Stimulated activated naive CD8-positive, alpha-beta T cell treated with anti-CD3 and anti-CD28 coated beads, Interleukin-15, Interleukin-2, amounts not matched to agents 100 ng/mL and 50 ng/mL, for 24 hours (primary cell): ENCODE results near the gene GPC6.

Experiments
- H3K27ac Mint-ChIP-seq: one replicate; pipeline ENCODE4 v1.8.0; 2021; ENCODE audit warnings: mild to moderate bottlenecking, mixed read lengths
- H3K27me3 Mint-ChIP-seq: one replicate; pipeline ENCODE4 v1.8.0; 2021; ENCODE audit warnings: mixed read lengths
- H3K36me3 Mint-ChIP-seq: one replicate; pipeline ENCODE4 v1.8.0; 2021; ENCODE audit warnings: low read depth, mixed read lengths
- H3K4me1 Mint-ChIP-seq: one replicate; pipeline ENCODE4 v1.8.0; 2021; ENCODE audit warnings: low read depth, mixed read lengths
- H3K4me3 Mint-ChIP-seq: one replicate; pipeline ENCODE4 v1.8.0; 2021; ENCODE audit warnings: mild to moderate bottlenecking, mixed read lengths
- H3K9me3 Mint-ChIP-seq: one replicate; pipeline ENCODE4 v1.8.0; 2021; ENCODE audit warnings: mixed read lengths

Gene GPC6

DNA sequence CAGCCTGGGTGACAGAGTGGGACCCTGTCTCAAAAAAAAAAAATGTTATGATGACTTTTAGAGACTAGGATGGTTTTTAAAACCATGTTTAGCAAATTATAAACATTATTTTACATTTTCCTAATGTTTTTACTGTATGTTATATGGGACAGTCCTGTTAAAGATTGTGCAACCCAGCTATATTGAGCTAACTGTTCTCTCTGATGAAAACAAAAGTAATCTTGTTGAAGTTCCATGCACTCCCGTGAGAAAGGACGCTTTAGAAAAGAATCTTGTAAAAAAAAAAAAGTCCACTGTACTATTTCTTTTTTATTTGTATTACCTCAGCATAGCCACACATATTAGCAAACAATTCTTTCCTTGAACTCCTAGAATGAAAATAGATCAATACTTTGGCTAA is 801.6 kb downstream of the GPC6 start:
- H3K4me1 Mint-ChIP-seq: no peaks in the 10 kb centered on the region
- no peak overlapping the region for H3K4me3 Mint-ChIP-seq
- no peak overlapping the region for H3K27ac Mint-ChIP-seq
- no peaks in the 10 kb centered on the region for H3K27me3 Mint-ChIP-seq
- H3K9me3 Mint-ChIP-seq: peaks cover 4% of the 10 kb centered on the region
- H3K36me3 Mint-ChIP-seq: no peaks in the 10 kb centered on the region

DNA sequence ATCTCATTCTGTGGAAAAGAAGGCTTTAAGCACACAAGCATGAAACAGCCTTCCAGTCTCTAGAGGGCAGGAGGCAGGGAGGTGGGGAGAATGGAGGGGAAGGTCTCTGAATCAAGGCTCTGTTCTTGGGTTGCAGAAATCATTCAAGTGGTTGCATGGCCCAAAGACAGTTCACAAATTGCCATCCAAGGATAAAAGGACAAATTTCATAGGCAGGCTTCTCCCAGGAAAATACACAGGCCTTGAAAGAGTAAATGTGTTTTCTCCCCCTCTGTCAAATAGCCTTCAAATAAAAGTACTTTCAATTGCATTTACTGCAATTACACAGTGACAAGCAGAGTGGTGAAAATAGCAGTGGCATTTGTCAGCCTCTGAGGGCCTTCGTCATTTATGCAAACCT is 802.0 kb downstream of the GPC6 start:
- Mint-ChIP-seq H3K4me3 (no peak overlapping the region), H3K36me3 (no peaks in the 10 kb centered on the region), H3K27ac (no peak overlapping the region), H3K27me3 (no peaks in the 10 kb centered on the region), H3K4me1 (no peaks in the 10 kb centered on the region), H3K9me3 (peaks cover 4% of the 10 kb centered on the region)

DNA sequence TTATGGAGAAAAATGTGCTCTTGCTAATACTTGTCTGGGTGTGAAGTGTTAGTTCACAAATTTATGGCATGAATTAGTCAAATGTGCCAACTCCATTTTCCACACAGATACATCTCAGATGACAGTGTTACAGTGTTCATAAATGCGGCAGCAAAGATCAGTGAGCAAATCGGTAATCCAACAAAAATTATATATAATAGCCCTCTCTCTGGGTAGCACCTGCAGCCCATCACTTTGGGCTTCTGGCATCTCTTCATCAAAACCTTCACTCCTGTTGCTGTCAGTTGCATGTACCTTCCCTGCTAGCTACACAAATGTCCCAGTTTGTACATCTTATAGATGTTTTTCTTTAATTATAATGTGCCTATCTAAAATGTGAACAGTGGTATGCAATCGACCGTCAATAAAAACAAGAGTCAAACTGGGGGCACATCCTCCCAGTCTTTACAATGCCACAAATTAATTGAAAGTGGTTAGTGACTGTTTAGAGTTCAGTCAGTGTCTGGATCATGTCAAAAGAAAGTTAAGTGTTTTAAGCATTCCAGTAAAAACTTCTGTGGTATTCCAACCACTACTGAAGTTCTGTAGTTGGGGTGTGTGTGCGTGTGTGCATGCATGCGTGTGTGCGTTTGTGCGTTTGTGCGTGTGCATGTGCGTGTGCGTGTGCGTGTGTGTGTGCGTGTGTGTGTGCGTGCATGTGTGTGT is 804.0 kb downstream of the GPC6 start:
- no peaks in the 10 kb centered on the region for H3K4me1 Mint-ChIP-seq
- H3K4me3 Mint-ChIP-seq: no peak overlapping the region
- H3K9me3 Mint-ChIP-seq: peaks cover 4% of the 10 kb centered on the region
- no peaks in the 10 kb centered on the region for H3K36me3 Mint-ChIP-seq
- no peaks in the 10 kb centered on the region for H3K27me3 Mint-ChIP-seq
- H3K27ac Mint-ChIP-seq: no peak overlapping the region

DNA sequence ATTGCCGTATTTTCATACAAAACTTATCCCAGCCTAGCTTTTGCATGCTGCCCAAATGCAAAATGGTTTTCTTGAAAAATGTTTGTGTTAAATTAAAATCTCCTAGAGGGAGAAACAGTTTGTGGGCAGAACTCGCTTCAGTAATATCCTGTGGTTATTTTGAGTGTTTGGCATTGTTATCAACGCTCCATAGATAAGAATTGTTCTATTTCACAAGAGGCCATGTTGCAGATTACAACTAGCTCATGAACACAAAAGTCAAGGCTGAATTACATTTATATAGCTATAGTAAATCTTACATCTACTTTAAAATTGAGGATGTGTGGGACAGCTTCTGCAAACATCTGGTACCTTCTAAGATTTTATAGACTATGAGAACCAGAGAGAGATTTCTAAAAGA is 805.0 kb downstream of the GPC6 start:
- Mint-ChIP-seq H3K27ac (no peak overlapping the region), H3K36me3 (no peaks in the 10 kb centered on the region), H3K4me3 (no peak overlapping the region), H3K9me3 (no peaks in the 10 kb centered on the region), H3K27me3 (peaks cover 2% of the 10 kb centered on the region), H3K4me1 (no peaks in the 10 kb centered on the region)

DNA sequence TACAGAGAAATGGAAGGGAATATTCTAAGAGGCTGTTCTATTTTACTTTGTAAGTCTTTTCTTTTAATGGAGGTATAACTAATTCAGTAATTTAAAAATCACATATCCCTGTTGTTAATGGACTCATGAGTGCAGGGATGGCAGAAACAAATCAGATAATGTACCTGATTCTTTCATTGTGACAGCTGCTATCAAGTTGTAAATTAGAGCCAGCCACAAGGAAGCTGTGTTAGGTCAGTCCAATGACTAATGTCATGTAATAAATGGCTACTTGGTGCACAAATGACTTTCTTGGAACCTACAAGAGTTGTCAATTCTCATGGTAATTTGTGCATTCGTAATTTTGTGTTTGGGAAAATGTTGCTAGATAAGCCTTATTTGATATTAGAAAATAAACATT is 806.5 kb downstream of the GPC6 start:
- no peaks in the 10 kb centered on the region for H3K4me1 Mint-ChIP-seq
- H3K27ac Mint-ChIP-seq: no peak overlapping the region
- no peaks in the 10 kb centered on the region for H3K9me3 Mint-ChIP-seq
- no peaks in the 10 kb centered on the region for H3K36me3 Mint-ChIP-seq
- peaks cover 4% of the 10 kb centered on the region for H3K27me3 Mint-ChIP-seq
- H3K4me3 Mint-ChIP-seq: no peak overlapping the region

DNA sequence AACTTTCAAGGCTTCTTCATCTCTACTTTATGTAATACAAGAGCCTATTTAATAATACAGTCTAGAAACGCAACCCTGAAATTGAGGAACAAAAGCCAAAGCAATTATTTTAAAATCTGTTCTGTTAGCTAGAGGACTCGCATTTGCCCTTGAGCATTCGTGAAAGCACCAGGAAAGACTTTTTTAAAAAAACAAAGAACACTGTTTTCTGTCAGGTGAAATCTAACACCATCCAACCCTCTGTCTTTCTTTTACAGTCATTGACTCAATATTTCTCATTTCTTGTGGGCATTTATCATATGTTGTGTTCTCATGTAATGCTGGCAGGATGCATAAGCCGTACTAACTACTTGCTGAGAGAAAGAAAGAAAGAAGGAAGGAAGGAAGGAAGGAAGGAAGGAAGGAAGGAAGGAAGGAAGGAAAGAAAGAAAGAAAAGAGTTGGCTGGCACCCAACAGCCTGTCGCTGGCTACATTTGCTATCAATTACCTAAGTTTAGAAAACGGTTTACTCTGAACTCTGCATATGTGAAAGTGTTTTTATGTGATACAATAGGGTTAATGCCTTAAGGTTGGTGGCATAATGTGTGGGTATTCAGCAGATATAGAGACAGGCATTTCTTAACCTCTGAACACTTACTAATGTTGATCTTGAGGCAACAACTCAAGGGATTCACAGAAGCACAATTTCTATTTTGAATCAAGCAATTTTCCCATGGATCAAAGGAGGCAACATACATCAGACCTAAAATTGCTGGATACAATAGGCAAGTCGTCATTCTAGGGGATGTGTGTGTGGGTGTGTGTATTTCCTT is 807.4 kb downstream of the GPC6 start:
- no peaks in the 10 kb centered on the region for H3K4me1 Mint-ChIP-seq
- H3K27me3 Mint-ChIP-seq: peaks cover 4% of the 10 kb centered on the region
- H3K4me3 Mint-ChIP-seq: no peak overlapping the region
- no peaks in the 10 kb centered on the region for H3K9me3 Mint-ChIP-seq
- H3K27ac Mint-ChIP-seq: no peak overlapping the region
- no peaks in the 10 kb centered on the region for H3K36me3 Mint-ChIP-seq

DNA sequence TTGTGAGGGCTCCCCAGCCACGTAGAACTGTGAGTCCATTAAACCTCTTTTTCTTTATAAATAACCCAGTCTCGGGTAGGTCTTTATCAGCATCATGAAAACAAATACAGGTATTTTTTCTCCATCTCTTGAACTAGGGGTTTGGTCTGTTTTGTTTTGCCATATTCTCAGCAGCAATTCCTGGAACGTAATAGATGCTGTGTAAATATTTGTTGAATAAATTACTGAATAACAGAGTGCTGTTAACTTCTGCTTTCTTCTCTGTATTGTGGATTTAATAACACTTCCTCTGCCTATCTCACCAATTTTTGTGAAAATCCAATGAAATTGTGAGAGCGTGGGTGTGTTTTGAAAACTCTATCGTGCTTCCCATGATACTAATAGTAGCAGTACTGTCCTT is 823.4 kb downstream of the GPC6 start:
- Mint-ChIP-seq H3K27me3 (peaks cover 25% of the 10 kb centered on the region), H3K9me3 (no peaks in the 10 kb centered on the region), H3K4me3 (no peak overlapping the region), H3K27ac (no peak overlapping the region), H3K36me3 (no peaks in the 10 kb centered on the region), H3K4me1 (no peaks in the 10 kb centered on the region)

DNA sequence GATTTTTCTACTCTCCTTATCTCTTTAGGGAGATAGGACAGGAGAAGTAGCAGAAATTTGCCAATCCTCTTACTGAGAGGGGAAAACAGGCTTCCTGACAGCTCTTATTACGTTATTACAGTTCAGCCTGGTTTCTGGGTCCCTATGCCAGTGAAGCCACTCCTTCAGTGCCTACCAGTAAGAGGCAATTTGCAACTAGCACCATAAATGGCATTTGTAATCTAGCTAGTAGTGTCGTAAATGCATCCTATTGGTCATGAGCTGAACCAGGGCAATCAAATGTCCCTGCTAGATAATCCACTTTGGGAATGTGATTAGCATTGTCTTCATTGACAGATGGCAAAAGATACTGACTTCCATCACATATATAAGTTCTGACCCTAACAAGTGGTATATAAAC is 824.1 kb downstream of the GPC6 start:
- H3K4me3 Mint-ChIP-seq: no peak overlapping the region
- no peaks in the 10 kb centered on the region for H3K36me3 Mint-ChIP-seq
- no peaks in the 10 kb centered on the region for H3K9me3 Mint-ChIP-seq
- H3K27me3 Mint-ChIP-seq: peaks cover 21% of the 10 kb centered on the region
- H3K4me1 Mint-ChIP-seq: no peaks in the 10 kb centered on the region
- H3K27ac Mint-ChIP-seq: no peak overlapping the region

DNA sequence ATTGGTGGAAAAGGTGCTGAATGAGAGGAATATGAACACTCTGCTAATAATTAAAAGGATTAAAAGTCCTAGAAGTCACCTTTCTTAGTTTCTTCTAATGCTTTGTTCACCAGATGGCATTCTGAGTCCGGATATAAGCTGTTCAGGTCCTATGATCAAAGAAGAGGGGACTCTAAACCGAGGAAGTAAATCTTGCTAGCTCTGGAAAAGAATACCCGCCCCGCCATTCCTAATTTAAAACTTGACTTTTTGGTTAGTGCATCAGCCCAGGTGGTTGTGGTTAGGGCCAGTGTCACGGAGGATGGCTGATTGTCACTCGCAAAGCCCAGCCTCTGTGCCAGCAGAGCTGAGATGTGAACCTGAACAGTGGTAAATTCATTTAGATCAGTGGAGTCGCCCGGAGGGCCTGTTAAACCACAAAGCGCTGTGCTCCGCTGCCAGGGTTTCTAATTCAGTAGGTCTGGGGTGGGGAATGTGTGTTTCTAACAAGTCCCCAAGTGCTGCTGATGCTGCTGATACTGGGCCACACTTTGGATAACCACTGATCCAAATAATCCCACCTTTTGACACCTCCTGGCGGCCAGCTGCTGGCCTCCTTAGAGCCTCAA is 827.5 kb downstream of the GPC6 start:
- H3K27ac Mint-ChIP-seq: no peak overlapping the region
- no peaks in the 10 kb centered on the region for H3K4me1 Mint-ChIP-seq
- H3K9me3 Mint-ChIP-seq: no peaks in the 10 kb centered on the region
- H3K36me3 Mint-ChIP-seq: no peaks in the 10 kb centered on the region
- peaks cover 21% of the 10 kb centered on the region for H3K27me3 Mint-ChIP-seq
- H3K4me3 Mint-ChIP-seq: no peak overlapping the region

DNA sequence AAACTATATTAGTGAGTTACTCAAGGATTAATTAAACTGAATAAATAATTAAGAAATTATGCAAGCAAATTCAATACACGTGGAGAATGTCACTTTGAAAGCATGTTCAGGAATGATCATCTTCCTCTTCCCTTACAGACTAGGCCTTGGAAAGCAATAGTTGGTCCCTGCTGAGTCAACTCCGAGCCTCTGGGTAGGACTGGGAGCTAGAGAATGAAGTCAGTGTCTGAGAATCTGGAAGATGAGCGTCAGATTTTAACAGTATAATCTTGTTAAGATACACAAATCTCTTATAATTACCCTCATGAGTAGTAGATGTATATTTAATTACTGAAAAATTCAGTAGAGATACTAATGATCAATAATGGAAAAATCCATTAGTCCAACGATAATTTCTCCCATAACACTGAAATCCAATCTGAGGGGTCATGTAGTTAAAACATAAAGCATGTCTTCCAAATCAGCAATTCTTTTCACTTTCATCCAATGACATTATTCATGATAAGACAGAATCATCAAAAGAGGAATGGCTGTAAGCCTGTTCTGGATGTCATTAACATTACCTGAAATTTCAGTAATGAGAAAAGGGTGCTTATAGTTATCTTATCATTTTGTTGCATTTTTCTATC is 829.9 kb downstream of the GPC6 start:
- Mint-ChIP-seq H3K27ac (no peak overlapping the region), H3K4me3 (no peak overlapping the region), H3K36me3 (no peaks in the 10 kb centered on the region), H3K9me3 (no peaks in the 10 kb centered on the region), H3K27me3 (peaks cover 17% of the 10 kb centered on the region), H3K4me1 (no peaks in the 10 kb centered on the region)

DNA sequence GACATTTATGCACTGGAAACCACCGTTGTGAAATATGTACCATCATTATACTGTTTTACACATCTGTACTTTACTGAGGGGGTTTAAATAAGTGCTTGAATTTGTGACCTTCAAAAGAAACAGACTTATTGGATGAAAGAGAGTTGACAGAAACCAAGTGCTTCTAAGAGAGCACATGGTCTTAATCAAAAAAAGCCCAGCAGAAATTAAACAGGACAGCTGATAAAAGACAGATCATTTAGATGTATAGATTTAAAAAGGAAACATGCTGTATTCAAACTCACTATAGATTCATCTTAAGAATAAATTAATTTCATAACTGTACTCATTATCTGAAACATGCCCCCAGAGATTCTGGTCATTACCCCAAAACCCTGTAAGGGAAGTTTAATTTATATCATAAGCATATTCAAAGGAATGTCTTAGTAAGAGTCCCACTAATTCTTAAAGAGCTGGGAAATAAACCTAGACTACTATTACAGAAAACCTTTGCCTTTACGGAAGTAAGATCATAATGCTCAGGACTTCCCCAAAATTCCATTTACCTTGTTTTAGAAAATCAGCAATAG is 831.1 kb downstream of the GPC6 start:
- Mint-ChIP-seq H3K36me3 (no peaks in the 10 kb centered on the region), H3K27ac (no peak overlapping the region), H3K4me3 (no peak overlapping the region), H3K27me3 (peaks cover 12% of the 10 kb centered on the region), H3K4me1 (no peaks in the 10 kb centered on the region), H3K9me3 (no peaks in the 10 kb centered on the region)

DNA sequence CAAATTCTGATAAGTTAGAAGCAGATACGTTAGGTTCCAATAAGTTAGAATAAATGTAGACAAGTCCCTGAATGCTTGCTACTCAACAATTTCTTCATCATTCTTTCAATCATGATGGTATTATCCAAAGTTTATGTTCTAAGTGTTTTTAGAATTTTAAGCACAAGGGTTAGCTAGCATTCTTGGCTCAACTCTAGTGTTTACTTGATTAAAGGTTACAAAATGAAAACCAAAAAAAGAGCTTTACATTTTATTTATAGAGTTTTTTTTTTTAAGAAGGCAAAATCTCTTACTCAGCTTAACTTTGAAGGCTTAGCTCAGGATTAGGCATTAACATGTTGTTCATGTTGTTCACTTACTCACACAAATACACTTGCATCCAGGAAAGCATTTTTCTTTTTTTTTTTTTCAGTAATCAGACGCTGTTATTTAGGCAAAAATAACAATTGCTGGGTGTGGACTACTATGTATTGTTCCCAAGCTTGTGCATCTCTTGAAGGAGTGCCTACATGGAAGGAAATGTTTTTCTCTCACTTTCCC is 832.3 kb downstream of the GPC6 start:
- no peaks in the 10 kb centered on the region for H3K4me1 Mint-ChIP-seq
- peaks cover 8% of the 10 kb centered on the region for H3K27me3 Mint-ChIP-seq
- no peaks in the 10 kb centered on the region for H3K36me3 Mint-ChIP-seq
- H3K9me3 Mint-ChIP-seq: no peaks in the 10 kb centered on the region
- no peak overlapping the region for H3K4me3 Mint-ChIP-seq
- no peak overlapping the region for H3K27ac Mint-ChIP-seq

DNA sequence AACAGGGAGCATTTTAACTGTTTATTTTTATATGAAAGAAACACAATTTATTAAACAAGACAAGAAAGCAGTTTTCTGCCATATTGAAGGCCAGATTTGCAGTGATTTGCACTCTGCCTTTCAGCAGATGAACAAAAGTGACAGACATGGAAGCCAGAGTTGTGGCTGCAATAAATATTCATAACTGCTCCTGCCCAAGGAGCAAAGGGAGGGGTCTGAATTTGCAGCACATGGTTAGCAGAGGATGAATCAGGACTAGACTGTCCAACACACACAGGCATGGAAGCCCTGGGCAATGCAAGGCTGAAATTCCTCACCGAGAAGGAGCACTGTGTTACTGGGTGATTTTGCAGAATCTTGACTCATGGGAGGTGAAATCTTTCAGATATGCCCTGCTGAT is 834.7 kb downstream of the GPC6 start:
- H3K9me3 Mint-ChIP-seq: no peaks in the 10 kb centered on the region
- H3K27me3 Mint-ChIP-seq: peaks cover 4% of the 10 kb centered on the region
- H3K4me3 Mint-ChIP-seq: no peak overlapping the region
- no peaks in the 10 kb centered on the region for H3K36me3 Mint-ChIP-seq
- H3K27ac Mint-ChIP-seq: no peak overlapping the region
- no peaks in the 10 kb centered on the region for H3K4me1 Mint-ChIP-seq

DNA sequence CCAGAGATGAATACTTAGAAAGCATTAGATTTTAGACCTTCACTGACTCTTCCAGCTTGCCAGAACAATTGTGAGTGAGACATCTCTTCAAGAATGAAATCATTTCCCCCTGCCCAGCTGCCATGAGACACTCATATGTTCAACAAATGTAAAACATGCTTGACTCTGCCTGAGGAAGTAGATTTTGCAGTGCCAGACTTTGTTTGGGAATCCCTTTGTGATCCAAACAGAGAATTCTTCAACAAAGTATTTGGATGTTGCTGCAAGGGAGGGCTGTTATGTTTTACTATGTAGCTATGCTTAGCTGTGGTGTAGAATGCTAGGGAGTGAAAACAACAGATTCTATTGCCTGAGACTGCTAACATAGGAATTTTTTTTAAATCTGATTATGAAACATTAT is 836.5 kb downstream of the GPC6 start:
- H3K9me3 Mint-ChIP-seq: no peaks in the 10 kb centered on the region
- H3K4me3 Mint-ChIP-seq: no peak overlapping the region
- H3K27ac Mint-ChIP-seq: no peak overlapping the region
- peaks cover 4% of the 10 kb centered on the region for H3K27me3 Mint-ChIP-seq
- H3K36me3 Mint-ChIP-seq: no peaks in the 10 kb centered on the region
- H3K4me1 Mint-ChIP-seq: no peaks in the 10 kb centered on the region

DNA sequence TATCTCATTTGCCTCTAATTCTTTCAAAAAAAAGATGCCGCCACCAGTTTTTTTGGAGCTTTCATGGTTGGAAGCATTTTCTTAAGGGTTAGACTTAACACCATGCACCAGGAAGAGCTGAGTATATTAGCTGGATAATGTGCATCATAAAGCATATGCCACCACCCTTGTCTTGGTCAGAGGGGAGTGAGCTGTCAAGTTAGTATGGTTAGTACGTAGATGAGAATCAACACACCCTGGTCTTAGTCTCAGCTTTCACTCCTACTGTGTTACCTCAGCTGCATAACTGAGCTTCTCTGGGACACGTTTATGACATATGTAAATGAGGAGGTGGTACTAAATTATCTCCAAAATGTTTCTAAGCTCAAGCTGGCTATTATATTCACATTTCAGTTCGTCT is 837.2 kb downstream of the GPC6 start:
- Mint-ChIP-seq H3K4me3 (no peak overlapping the region), H3K36me3 (no peaks in the 10 kb centered on the region), H3K4me1 (no peaks in the 10 kb centered on the region), H3K9me3 (no peaks in the 10 kb centered on the region), H3K27me3 (peaks cover 4% of the 10 kb centered on the region), H3K27ac (no peak overlapping the region)
